ENCODE results near the gene CHRNA1. TPM values are rescaled to one million over a fixed set of nuclear protein-coding genes. Genes with fewer than 3 reads are reported as not detected.

The CHRNA1 gene
- total RNA-seq, 4 donors from 2014 or later = 84.6 to 306 (median 185) TPM

- no peaks in the 10 kb centered on the region for H3K9me3 ChIP-seq
- intact Hi-C loops (cut with DNase I; ENCODE audit: low total_unique reads) (no loop called here), in situ Hi-C loops (cut with MboI; ENCODE audit: low sequenced_read_pairs in 4 of 4) (no loop called here)
- H3K27me3 ChIP-seq = no peaks in the 10 kb centered on the region
- ATAC-seq (no peak), DNase-seq (no peak)
- H3K4me3 ChIP-seq = no peak overlapping the region
- H3K27ac ChIP-seq = no peak overlapping the region
- H3K36me3 ChIP-seq = no peaks in the 10 kb centered on the region
- no peaks in the 10 kb centered on the region for H3K4me1 ChIP-seq
- TF ChIP-seq CTCF (IDR thresholded peaks at IDR 0.05 in 4 of 5, conservative IDR thresholded peaks at IDR 0.05 in 1 of 5) = no peak
- TF ChIP-seq POLR2A (IDR thresholded peaks at IDR 0.05) = no peak
Observed at GRCh38 chr2:174802459-174802858, 38.2 kb upstream of the CHRNA1 start.

GRCh38 chr2:174800436-174801205, 36.3 kb upstream of the CHRNA1 start:
- H3K36me3 ChIP-seq = no peaks in the 10 kb centered on the region
- DNase-seq (no peak), ATAC-seq (no peak)
- intact Hi-C loops (cut with DNase I; ENCODE audit: low total_unique reads) (no loop called here), in situ Hi-C loops (cut with MboI; ENCODE audit: low sequenced_read_pairs in 4 of 4) (no loop called here)
- no peak overlapping the region for H3K27ac ChIP-seq
- no peak overlapping the region for H3K4me3 ChIP-seq
- no peaks in the 10 kb centered on the region for H3K27me3 ChIP-seq
- no peaks in the 10 kb centered on the region for H3K9me3 ChIP-seq
- no peak for TF ChIP-seq CTCF (IDR thresholded peaks at IDR 0.05 in 4 of 5, conservative IDR thresholded peaks at IDR 0.05 in 1 of 5)
- no peaks in the 10 kb centered on the region for H3K4me1 ChIP-seq

GRCh38 chr2:174798801-174799200, 34.5 kb upstream of the CHRNA1 start:
- ATAC-seq (no peak), DNase-seq (no peak)
- H3K36me3 ChIP-seq = no peaks in the 10 kb centered on the region
- intact Hi-C loops (cut with DNase I; ENCODE audit: low total_unique reads) = no loop called here
- TF ChIP-seq POLR2A (IDR thresholded peaks at IDR 0.05) = no peak
- TF ChIP-seq CTCF (IDR thresholded peaks at IDR 0.05 in 4 of 5, conservative IDR thresholded peaks at IDR 0.05 in 1 of 5) = no peak
- no peak overlapping the region for H3K27ac ChIP-seq
- in situ Hi-C loops (cut with MboI; ENCODE audit: low sequenced_read_pairs in 4 of 4) = no loop called here
- H3K9me3 ChIP-seq = no peaks in the 10 kb centered on the region
- H3K4me3 ChIP-seq = no peak overlapping the region
- no peaks in the 10 kb centered on the region for H3K4me1 ChIP-seq
- no peaks in the 10 kb centered on the region for H3K27me3 ChIP-seq

GRCh38 chr2:174797781-174798276, 33.6 kb upstream of the CHRNA1 start:
- in situ Hi-C loops (cut with MboI; ENCODE audit: low sequenced_read_pairs in 4 of 4) (no loop called here), intact Hi-C loops (cut with DNase I; ENCODE audit: low total_unique reads) (no loop called here)
- H3K27me3 ChIP-seq = no peaks in the 10 kb centered on the region
- no peak for TF ChIP-seq CTCF (IDR thresholded peaks at IDR 0.05 in 4 of 5, conservative IDR thresholded peaks at IDR 0.05 in 1 of 5)
- no peak for TF ChIP-seq POLR2A (IDR thresholded peaks at IDR 0.05)
- no peak overlapping the region for H3K4me3 ChIP-seq
- H3K36me3 ChIP-seq = no peaks in the 10 kb centered on the region
- H3K9me3 ChIP-seq = no peaks in the 10 kb centered on the region
- ATAC-seq = no peak
- DNase-seq = no peak
- no peaks in the 10 kb centered on the region for H3K4me1 ChIP-seq
- no peak overlapping the region for H3K27ac ChIP-seq

All from gastrocnemius medialis (tissue), 4 donors.